A549 (cell line): ENCODE data around the gene TBC1D25.

ENCODE experiments used
- CHD2 ChIP-seq: fragments of 150-350 bp; IDR thresholded peaks from 2 replicates; pipeline ENCODE4 v1.6.1; 2014; ENCODE audit warnings: low read length; ENCODE audit not compliant: partially characterized antibody
- ESRRA ChIP-seq: fragments of 150-350 bp; IDR thresholded peaks from 2 replicates; pipeline ENCODE4 v1.6.1; 2014; ENCODE audit warnings: mild to moderate bottlenecking, low read length, borderline replicate concordance
- GATA3 ChIP-seq: IDR thresholded peaks from 2 replicates; pipeline ENCODE4 v1.6.1; 2012; ENCODE audit warnings: borderline replicate concordance
- HOXB5 ChIP-seq: fragments of 250-450 bp; sonication (Bioruptor Pico); IDR thresholded peaks from 2 replicates; pipeline ENCODE4 v1.5.0; 2020; ENCODE audit warnings: mild to moderate bottlenecking, moderate library complexity
- JUNB ChIP-seq: fragments of >200 bp; sonication (Bioruptor Twin); formaldehyde crosslinking; IDR thresholded peaks from 2 replicates; pipeline ENCODE4 v1.6.1; 2016
- MAX ChIP-seq: IDR thresholded peaks from 2 replicates; pipeline ENCODE4 v1.6.1; 2012
- POLR2A ChIP-seq: IDR thresholded peaks from 2 replicates; pipeline ENCODE4 v1.6.1; 2012; ENCODE audit warnings: mild to moderate bottlenecking, low read length
- RARB ChIP-seq: fragments of 250-450 bp; sonication (Bioruptor Pico); IDR thresholded peaks from 2 replicates; pipeline ENCODE4 v1.8.0; 2021; ENCODE audit warnings: mild to moderate bottlenecking, moderate library complexity
- REST ChIP-seq: fragments of 200-600 bp; sonication (generic); IDR thresholded peaks from 2 replicates; pipeline ENCODE4 v1.6.1; 2016; ENCODE audit warnings: antibody characterized with exemption, mild to moderate bottlenecking, moderate library complexity
- SMC3 ChIP-seq: fragments of >200 bp; sonication (Bioruptor Twin); formaldehyde crosslinking; IDR thresholded peaks from 3 replicates; pipeline ENCODE4 v1.6.1; 2018; ENCODE audit warnings: inconsistent platforms
- TFCP2L1 ChIP-seq: fragments of 250-450 bp; sonication (Bioruptor Pico); IDR thresholded peaks from 2 replicates; pipeline ENCODE4 v1.5.0; 2021; ENCODE audit warnings: mild to moderate bottlenecking
- ZC3H11A ChIP-seq: fragments of 450-650 bp; IDR thresholded peaks from 2 replicates; pipeline ENCODE4 v1.6.1; 2014; ENCODE audit warnings: antibody characterized with exemption, mild to moderate bottlenecking
- TF ChIP-seq, protein P1 (sequence below): fragments of >200 bp; sonication (Bioruptor Twin); formaldehyde crosslinking; IDR thresholded peaks from 3 replicates; pipeline ENCODE4 v1.5.1; 2016
- TF ChIP-seq, protein P2 (sequence below): fragments of 250-450 bp; sonication (Bioruptor Pico); IDR thresholded peaks from 2 replicates; pipeline ENCODE4 v1.5.0; 2021; ENCODE audit warnings: mild to moderate bottlenecking, moderate library complexity, borderline replicate concordance

- TF ChIP-seq, protein P1, sequence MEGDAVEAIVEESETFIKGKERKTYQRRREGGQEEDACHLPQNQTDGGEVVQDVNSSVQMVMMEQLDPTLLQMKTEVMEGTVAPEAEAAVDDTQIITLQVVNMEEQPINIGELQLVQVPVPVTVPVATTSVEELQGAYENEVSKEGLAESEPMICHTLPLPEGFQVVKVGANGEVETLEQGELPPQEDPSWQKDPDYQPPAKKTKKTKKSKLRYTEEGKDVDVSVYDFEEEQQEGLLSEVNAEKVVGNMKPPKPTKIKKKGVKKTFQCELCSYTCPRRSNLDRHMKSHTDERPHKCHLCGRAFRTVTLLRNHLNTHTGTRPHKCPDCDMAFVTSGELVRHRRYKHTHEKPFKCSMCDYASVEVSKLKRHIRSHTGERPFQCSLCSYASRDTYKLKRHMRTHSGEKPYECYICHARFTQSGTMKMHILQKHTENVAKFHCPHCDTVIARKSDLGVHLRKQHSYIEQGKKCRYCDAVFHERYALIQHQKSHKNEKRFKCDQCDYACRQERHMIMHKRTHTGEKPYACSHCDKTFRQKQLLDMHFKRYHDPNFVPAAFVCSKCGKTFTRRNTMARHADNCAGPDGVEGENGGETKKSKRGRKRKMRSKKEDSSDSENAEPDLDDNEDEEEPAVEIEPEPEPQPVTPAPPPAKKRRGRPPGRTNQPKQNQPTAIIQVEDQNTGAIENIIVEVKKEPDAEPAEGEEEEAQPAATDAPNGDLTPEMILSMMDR = no peak
- TF ChIP-seq RARB (CRISPR knock-in tag) (no peak), CHD2 (no peak), HOXB5 (no peak), ESRRA (no peak), POLR2A (no peak), GATA3 (no peak), ZC3H11A (no peak), SMC3 (no peak), MAX (no peak), TFCP2L1 (CRISPR knock-in tag) (no peak), REST (no peak), JUNB (no peak)
- TF ChIP-seq, protein P2, sequence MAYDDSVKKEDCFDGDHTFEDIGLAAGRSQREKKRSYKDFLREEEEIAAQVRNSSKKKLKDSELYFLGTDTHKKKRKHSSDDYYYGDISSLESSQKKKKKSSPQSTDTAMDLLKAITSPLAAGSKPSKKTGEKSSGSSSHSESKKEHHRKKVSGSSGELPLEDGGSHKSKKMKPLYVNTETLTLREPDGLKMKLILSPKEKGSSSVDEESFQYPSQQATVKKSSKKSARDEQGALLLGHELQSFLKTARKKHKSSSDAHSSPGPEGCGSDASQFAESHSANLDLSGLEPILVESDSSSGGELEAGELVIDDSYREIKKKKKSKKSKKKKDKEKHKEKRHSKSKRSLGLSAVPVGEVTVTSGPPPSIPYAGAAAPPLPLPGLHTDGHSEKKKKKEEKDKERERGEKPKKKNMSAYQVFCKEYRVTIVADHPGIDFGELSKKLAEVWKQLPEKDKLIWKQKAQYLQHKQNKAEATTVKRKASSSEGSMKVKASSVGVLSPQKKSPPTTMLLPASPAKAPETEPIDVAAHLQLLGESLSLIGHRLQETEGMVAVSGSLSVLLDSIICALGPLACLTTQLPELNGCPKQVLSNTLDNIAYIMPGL (CRISPR knock-in tag) = no peak
Measured at GRCh38 chrX:48541140-48541814, 1.8 kb downstream of the TBC1D25 start.
